Vagina (tissue), 2 donors: ENCODE measurements around the gene PTS.

Experiments
- POLR2AphosphoS5 ChIP-seq, 2 donors: sonication (generic); formaldehyde crosslinking; IDR thresholded peaks; one replicate each; pipeline ENCODE4 v1.9.0; 2017; ENCODE audit warnings: antibody characterized with exemption in 2 of 2, mild to moderate bottlenecking in 2 of 2, low read depth in 1 of 2; ENCODE audit not compliant: insufficient read depth in 1 of 2
- TF ChIP-seq, protein P1 (sequence below), 3 experiments: fragments of 450-650 bp in 2 of 3; fragments of 200-600 bp in 1 of 3; sonication (generic) in 1 of 3; IDR thresholded peaks; one replicate each; pipeline ENCODE4 v1.5.1; 2017 to 2019; ENCODE audit warnings: antibody characterized with exemption in 3 of 3, mild to moderate bottlenecking in 2 of 3, moderate library complexity in 2 of 3

DNA sequence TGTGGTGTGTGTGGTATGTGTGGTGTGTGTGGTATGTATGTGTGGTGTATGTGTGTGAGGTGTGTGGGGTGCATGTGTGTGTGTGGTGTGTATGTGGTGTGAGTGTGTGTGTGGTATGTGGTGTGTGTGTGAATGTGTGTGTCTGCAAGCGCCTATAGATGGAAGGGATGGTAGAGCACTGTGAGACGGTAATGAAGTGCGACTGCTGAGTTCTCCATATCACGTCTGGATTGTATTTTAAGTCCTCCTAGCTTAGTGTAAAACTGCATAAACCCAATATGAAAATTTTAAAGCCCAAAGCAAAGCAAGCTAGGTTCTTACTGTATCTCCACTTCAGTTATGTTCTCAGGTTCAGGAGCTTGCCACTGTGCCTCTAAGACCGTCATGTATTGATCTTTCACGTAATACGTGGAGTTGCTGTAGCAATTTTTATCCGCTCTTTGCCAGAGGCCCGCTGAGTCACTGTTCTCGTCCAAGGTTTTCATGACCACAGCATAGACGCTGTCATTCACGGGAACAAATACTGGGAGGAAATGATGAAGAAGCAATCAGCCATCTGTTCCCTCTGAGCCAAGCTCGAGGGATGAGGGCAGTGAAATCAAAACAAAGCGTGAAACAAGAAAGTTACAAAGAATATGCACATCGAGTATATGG is 29.0 kb downstream of the PTS start:
- TF ChIP-seq, protein P1, sequence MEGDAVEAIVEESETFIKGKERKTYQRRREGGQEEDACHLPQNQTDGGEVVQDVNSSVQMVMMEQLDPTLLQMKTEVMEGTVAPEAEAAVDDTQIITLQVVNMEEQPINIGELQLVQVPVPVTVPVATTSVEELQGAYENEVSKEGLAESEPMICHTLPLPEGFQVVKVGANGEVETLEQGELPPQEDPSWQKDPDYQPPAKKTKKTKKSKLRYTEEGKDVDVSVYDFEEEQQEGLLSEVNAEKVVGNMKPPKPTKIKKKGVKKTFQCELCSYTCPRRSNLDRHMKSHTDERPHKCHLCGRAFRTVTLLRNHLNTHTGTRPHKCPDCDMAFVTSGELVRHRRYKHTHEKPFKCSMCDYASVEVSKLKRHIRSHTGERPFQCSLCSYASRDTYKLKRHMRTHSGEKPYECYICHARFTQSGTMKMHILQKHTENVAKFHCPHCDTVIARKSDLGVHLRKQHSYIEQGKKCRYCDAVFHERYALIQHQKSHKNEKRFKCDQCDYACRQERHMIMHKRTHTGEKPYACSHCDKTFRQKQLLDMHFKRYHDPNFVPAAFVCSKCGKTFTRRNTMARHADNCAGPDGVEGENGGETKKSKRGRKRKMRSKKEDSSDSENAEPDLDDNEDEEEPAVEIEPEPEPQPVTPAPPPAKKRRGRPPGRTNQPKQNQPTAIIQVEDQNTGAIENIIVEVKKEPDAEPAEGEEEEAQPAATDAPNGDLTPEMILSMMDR (IDR thresholded peaks at IDR 0.05), result no peak
- no peak for TF ChIP-seq POLR2AphosphoS5 (IDR thresholded peaks at IDR 0.05; ENCODE audit: insufficient read depth in 1 of 2, low read depth in 1 of 2)
